Tongue (tissue), 2 donors: ENCODE measurements around the gene IL1R2. TPM values are rescaled to one million over a fixed set of nuclear protein-coding genes. Genes with fewer than 3 reads are reported as not detected.
"Not testable (repeated sequence)": the region's sequence is repeated elsewhere in the genome, so short reads cannot be mapped to it uniquely, and the experiment has no call there.

Experiments
- DNase-seq: peaks from one replicate; pipeline ENCODE4 v3.0.0-alpha.2; 2015
- total RNA-seq: library from RNA; depleted of rRNA; stranded (reverse); fragments of >200 nt; gene quantifications from one replicate; pipeline ENCODE4 v1.2.3, GENCODE V29; 2014

IL1R2 gene
- total RNA-seq, 1 donor from 2014 or later: 5.7 TPM

DNA sequence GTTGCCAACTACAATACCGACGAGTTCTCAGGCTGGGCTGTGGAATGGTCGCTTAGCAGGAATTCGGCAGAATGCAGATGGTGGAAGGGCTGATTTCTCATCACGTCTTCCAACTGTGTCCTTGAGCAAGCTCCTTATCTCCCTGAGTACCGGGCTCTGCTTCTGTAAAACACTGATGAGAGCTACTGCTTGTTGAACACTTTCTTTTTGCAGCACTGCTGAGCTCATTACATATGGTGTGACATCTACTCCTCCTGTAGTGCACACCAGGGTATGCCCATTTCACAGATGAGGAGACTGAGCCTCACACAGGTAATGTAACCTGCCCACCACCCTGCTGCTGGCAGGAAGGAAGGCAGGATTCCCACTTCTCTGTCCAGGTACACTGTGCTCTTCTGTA lies 8.3 kb downstream of the IL1R2 start:
- DNase-seq: no peak

DNA sequence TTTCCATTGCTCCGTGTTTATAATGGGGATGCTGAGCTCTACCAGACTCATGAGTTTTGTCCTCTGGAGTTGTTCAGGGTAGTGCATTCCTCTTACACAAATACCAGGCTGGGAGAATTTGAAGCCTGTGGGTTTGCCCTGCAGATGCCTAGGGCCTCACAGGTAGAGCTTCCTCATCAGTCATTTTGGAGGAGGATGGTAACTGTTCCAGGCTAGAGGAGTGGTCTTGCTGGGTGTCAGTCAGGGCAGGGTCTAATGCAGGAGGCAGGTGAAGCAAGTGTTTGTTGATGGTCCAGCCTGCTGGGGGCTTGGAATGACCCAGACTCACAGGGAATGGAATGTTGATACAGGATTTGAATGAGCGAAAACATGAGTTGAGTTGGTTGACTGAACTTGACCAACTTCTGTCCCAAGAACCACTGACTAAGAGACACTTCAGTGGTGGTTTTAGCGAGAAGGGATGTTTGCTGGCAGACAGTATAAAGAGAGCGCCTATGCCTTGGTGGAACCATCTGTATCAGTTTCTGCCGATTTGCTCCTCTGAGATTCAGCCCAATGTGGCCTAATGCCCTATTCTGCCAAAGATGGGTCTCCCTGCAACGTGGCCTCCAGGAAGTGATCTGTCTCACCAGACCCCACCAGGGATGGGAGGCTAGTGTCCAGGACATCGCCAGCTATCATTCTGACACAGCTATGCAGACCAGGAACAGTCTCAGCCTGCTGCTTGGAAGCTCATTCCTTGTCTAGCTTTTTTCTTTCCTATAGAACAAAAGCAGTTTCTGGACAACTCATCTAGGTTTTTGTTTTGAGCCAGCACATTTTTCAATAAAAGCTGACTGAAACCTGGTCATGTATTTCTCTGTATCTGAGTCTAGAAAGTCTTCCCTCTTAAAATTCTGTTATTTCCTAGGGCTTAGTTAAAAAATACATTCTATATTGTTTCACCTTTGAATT lies 9.3 kb downstream of the IL1R2 start:
- no peak for DNase-seq

DNA sequence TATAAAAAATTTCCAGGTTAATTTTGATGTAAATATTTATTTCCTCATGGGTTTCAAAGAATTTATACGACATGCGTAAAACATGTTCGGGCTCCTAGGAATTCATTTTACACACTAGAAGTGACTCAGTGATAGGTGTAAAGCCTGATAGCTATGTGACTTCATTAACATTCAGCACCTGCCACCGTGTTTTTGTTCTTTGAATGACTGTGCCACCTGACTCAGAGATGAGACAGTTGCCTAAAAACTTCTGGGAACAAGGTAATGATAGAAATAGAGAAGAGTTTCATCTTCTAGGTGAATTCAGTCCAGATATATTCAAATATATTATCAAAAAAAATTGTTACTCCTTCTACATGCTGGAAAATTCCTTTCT lies 10.0 kb downstream of the IL1R2 start:
- DNase-seq: no peak

DNA sequence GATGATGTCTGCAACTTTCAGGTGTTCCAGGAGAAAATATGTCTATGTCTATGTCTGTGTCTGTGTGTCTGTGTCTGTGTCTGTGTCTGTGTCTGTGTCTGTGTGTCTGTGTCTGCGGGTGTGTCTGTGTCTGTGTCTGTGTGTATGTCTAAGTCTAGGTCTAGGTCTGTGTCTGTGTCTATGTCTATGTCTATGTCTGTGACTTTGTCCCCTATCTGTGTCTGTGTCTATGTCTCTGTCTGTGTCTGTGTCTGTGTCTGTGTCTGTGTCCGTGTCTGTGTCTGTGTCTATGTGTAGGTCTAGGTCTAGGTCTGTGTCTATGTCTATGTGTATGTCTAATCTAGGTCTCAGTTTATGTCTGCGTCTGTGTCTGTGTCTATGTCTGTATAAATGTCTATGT lies 10.5 kb downstream of the IL1R2 start:
- DNase-seq: no peak

DNA sequence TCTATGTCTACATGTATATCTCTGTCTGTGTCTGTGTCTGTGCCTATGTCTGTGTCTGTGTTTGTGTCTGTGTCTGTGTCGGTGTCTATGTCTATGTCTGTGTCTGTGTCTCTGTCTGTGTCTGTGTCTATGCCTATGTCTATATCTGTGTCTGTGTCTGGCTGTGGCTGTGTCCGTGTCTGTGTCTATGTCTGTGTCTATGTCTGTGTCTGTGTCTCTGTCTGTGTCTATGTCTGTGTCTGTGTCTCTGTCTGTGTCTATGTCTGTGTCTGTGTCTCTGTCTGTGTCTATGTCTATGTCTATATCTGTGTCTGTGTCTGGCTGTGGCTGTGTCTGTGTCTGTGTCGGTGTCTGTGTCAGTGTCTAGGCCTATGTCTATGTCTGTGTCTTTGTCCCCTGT lies 11.1 kb downstream of the IL1R2 start:
- DNase-seq: not testable (repeated sequence)

DNA sequence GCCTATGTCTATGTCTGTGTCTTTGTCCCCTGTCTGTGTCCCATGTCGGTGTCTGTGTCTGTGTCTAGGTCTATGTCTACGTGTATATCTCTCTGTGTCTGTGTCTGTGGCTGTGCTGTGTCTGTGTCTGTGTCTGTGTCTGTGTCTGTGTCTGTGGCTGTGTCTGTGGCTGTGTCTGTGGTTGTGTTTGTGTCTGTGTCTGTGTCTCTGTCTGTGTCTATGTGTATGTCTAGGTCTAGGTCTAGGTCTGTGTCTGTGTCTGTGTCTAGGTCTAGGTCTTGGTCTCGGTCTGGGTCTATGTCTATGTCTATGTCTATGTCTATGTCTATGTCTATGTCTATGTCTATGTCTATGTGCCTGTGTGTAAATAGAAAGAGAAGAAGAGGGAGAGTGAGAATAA lies 11.9 kb downstream of the IL1R2 start:
- no peak for DNase-seq

DNA sequence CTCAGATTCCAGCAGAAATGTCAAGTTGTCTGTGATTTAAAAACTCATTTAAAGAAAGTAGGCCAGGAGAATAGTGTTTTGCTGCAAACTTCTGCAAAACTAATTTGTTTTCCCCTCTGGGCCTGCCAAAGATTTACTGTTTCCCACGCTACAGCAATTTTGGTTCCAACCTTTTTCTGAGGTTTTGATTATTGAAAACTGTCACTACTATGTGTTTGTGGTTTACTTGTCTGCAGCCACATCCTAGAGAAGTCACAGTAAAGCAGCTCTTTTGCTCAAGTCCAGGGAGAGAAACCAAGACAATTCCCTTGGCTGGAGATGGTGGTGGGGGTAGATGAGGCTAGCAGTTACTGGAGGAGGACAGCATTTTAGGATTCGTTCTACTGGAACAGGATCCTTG lies 12.8 kb downstream of the IL1R2 start:
- peak; percentile 64 for DNase-seq

DNA sequence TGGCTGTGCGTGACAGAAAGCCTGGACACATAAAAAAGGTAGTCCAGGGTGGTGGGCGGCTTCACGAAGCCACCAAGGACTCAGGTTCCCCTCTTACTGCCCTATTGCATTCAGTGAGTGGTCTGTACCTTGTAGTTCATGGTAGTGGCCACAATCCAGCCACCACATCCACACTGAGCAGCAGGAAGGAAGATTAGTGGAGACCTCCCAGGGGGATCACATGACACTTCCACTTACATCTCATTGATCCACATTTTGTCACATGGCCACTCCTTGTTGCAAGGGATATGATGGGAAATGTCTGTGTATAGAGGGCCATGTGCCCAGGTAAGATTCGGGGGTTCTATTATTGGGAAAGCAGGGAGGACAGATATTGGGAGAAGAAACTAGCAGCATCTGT lies 13.7 kb downstream of the IL1R2 start:
- DNase-seq: no peak

DNA sequence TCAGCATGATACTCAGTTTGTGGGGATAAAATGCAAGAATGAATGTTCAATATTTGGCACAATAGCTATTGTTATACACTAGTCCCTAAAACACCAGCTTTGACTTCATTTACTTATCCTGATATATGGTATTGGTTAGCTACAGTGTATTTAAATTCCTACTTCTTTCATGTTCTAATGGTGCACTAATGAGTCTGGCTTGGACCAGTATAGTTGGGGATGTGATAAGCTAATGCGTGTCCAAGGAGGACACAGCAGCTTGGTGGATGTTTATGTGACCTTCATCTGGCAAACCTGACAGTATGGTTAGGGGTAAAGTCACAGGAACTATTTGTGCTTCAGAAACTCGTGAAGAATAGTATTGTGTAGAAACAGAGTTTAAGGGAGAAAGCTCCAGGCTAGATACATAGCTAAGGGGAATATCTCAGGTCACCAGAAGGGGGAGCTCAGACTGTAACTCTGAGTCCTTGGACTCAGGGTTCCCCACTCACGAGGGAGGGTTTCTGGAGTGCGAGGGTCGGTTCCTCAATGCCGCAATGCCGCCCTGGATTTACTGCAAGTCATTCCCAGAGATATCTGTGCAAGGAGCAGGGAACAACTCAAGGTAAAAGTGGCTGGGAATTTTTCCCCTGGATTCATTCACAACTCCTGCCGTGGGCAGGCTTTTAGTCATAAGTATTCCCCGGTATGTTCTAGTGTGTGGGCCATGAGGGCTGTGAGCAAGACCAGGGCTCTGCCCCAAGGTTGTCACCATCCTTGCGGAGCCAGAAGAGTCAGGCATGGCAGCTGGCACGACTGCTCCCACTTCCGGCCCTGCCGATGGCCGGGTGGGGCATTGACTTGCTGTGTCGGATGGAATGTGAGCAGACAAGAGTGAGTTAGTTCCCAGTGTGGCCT lies 14.5 kb downstream of the IL1R2 start:
- peak; percentile 49 for DNase-seq

DNA sequence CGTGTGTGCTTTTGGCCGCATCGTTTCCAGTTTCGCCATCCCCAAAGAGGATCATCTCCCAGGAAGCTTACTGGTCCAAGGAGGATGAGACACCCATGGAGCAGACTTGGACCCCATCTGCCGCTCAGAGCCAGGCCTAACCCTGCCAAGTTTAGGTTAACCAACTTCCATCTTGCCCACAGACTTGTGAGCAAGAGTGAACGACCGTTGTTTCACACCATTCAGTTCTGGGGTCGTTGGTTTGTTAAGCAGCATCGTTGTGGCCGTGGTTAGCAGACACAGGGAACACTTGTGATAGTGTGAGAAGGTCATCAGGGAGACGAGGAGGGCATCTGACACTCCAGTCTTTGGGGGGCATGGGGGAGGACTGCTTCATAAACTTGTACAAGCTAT lies 15.1 kb downstream of the IL1R2 start:
- DNase-seq: no peak

DNA sequence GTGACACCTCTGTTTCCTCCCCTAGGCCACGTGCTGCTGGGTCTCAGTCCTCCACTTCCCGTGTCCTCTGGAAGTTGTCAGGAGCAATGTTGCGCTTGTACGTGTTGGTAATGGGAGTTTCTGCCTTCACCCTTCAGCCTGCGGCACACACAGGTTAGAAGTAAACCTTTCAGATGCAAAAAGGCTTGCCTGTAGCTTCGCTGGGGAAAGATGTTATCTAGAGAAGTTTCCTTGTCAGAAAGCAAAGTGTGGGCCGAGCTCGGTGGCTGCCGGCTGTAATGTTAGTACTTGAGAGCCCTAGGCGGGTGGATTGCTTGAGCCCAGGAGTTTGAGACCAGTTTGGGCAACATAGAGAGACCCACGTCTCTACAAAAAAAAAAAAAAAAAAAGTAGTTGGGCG lies 16.7 kb downstream of the IL1R2 start:
- DNase-seq: no peak

DNA sequence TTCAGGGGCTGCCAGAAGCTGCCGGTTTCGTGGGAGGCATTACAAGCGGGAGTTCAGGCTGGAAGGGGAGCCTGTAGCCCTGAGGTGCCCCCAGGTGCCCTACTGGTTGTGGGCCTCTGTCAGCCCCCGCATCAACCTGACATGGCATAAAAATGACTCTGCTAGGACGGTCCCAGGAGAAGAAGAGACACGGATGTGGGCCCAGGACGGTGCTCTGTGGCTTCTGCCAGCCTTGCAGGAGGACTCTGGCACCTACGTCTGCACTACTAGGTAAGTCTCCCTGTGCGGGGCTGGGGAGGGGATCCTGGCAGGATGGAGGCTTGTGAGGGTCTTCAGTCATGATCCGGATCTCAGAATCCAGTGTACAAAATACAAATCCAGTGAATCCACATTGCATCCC lies 17.8 kb downstream of the IL1R2 start:
- no peak for DNase-seq

DNA sequence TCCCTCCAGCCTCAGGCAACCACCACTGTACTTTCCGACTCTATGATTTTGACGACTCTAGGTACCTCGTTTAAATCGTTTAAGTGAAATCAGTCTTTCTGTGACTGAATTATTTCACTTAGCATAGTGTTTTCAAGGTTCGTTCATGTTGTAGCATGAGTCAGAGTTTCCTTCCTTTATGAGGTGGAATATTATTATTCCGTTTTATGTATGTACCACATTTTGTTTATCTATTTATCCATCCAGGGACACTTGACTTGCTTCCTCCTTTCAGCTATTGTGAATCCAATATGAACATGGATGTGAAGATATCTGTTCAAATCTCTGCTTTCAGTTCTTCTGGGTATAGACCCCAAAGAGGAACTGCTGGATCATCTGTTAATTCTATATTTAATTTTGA lies 19.1 kb downstream of the IL1R2 start:
- no peak for DNase-seq

DNA sequence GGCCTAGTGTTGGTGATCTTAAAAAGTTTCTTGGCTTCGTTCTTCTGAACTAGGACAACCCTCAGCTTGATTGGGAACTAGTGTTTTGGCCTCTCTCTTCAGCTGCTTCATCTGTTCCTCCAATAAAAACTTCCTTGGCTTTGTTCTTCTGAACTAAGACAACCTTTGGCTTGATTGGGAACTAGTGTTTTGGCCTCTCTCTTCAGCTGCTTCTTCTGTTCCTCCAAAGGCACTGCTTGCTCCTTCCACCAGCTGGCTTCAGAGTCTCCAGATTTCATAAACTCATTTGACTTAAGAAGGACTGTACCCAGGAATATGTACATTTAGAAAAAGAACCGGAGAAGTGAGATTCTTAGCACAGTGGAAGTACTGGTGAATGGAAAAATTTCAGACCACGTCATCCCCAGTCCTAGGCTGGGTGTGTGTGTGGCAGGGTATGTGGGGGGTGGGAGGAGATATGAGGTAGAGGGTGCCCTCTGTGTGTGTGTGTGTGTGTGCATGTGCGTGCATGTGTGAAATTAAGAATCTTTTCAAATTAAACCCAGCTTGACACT lies 20.4 kb downstream of the IL1R2 start:
- no peak for DNase-seq

DNA sequence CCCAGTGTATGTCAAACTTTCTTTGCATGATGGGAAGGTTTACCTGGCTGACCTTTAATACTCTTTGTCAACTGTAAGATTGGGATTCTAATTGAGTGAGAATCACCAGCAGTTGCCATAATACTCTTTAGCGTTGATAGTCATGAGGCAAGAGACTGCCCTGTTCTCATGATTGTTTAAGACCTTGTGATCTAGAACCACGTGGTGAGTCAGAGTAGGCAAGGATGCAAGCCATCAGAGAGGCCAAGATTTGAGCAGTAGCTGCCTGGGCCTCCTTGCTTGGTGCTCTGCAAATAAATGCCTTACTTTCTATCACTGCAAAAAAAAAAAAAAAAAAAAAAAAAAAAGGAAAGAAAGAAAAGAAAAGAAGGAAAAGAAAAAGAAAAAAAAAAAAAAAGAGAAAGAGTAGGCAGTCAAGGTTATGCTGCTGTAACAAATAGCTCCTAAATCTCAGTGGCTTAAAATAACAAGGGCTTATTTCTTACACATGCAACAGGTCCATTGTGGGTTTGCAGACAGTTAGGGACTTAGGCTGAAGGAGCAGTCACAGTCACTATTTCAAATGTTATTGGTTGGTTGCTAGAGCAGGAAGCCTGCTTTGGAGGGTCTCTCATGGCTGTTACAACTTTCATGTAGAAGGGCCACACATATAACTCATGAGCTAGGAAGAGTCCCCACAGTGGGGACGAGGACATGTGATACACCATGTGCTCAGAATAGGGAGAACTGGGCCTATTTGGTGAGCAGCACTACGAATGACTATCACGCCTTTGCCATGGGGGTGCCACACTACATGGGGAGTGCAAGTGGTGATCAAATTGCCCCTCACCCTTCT lies 21.7 kb downstream of the IL1R2 start:
- no peak for DNase-seq

DNA sequence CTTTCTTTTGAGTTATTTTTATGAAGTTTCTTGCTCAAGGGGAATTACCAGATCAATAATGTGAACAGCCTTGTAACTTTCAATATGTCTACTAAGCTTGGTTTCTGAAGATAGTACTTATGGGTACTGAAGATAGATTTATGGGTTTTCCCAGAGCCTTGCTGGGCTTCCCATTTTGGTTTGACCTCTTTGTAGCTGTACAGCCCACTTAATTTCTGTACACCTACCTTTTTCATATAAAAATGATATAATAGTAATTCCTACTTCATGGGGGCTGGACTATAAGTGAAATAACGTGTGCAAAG lies 22.2 kb downstream of the IL1R2 start:
- DNase-seq: no peak

DNA sequence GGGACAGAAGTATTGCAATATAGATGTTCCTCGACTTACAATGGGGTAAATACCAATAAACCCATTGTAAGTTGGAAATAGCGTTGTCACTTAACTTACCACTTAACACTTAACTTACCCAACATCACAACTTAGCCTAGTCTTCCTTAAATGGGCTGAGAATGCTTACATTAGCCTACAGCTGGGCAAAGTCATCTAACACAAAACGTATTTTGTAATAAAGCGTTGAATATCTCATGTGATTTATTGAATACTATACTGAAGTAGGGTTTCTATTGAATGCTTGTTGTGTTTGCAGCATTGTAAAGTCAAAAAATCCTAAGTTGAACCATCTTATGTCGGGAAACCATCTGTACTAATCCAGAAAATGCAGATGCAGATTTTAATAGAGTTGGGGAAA lies 23.6 kb downstream of the IL1R2 start:
- no peak for DNase-seq

DNA sequence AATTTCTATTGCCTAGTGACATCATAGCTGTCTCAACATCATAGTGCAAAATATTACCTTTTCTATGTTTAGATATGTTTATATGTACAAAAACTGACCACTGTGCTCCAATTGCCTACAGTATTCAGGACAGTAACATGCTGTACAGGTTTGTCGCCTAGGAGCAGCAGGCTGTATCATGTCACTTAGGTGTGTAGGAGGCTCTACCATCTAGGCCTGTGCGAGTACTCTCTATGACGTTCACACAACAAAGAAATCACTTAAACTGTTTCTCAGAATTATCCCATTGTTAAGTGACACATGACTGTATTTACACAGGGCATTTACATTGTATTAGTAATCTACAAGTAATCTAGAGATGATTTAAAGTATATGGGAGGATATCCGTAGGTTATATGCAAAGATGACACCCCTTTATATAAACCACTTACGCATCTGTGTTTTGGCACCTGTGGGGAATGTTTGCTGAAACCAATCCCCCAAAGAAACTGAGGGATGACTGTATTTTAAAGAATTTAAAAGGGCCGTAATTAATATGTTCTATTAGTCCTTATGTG lies 24.7 kb downstream of the IL1R2 start:
- DNase-seq: no peak

DNA sequence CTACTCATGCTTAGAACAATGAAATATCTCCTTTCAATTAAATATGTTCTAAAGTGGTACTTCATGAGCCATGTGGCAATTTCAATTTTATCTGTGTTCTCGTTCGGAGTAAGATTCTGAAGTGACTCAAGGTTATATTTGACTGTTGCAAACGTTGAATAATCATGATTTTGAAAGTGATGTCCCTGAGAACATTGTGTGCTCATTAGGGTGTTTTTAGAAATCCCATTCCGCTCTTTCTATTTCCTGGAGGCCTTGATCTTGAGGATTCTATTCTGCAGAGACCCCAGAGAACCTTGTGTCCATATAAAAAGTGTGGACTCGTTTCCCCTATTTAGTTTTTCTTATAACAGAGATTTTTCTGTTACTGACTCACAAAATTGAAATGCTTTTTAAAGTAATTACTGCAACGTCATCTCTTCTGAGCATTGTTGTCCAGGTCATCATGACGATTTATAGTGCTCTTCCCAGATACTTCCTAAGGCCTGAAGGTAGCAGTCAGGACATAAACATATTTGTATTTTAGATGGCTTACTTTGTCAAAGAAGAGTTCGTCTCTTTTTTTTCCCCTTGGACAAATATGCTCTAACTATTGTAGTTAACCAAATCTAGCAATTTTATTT lies 27.2 kb downstream of the IL1R2 start:
- no peak for DNase-seq

DNA sequence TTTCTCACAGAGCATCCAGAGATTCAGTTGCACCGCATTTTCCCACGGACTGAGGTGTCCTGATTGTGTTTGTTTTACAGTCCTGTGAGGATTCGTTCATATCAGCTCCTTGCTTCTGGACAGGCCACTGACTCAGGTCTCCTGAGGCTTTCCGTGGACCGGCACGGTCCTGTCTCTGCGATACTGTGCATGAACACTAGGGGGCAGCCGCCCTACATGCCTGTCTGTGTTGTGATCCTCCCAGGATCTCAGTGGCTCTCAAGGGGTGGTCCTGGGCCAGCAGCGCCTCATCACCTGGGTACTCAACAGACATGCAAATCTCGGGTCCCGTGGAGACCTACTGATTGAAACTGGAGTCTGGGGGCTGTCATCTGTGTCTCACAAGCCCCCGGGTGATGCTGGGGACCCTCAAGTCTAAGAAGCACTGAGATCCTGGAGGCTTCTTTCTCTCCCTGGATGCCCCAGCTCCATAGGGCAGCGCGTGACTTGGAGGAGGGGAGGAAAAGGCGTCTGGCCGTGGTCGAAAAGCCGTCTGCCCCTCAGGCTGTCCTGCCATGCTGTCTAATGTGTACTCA lies 28.9 kb downstream of the IL1R2 start:
- peak; percentile 86 for DNase-seq

DNA sequence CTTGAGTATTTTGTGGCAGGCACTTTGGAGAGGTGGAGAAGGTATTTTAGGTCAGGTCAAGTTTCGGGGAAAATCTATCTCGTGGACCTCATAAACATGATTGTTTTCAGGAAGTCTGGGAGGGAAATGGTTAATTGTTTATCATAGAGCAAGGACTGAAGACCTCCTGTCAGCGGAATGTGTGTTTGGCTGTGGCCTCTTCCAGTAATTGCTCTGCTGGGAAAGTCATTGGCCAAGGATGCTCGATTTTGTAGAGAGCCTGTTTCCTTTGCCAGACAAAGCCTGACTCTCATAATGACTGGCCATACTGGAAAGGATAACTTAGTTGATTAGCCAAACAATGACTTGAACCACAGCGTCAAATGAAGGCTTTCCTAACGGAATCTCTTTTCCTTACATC lies 30.0 kb downstream of the IL1R2 start:
- DNase-seq: peak; percentile 53
